K562 (cell line): ENCODE measurements around the gene JUND. TPM values are rescaled to one million over a fixed set of nuclear protein-coding genes. Genes with fewer than 3 reads are reported as not detected.
A peak's percentile ranks its signal among the peaks of the same experiment; 100 is the strongest.

Experiments used
- ATF2 ChIP-seq: sonication (generic); formaldehyde crosslinking; IDR thresholded peaks from 2 replicates; pipeline ENCODE4 v1.8.1; 2022; ENCODE audit warnings: missing genetic modification reagents
- C11orf30 ChIP-seq: fragments of 450-650 bp; IDR thresholded peaks from 2 replicates; pipeline ENCODE4 v1.6.1; 2016; ENCODE audit warnings: low read depth, mild to moderate bottlenecking
- DMBX1 ChIP-seq: fragments of 250-450 bp; sonication (Bioruptor Pico); IDR thresholded peaks from 2 replicates; pipeline ENCODE4 v1.8.0; 2022; ENCODE audit warnings: inconsistent platforms, mild to moderate bottlenecking, moderate library complexity, borderline replicate concordance
- DPF2 ChIP-seq: fragments of 450-650 bp; IDR thresholded peaks from 2 replicates; pipeline ENCODE4 v1.6.1; 2016
- E2F3 ChIP-seq: fragments of 250-450 bp; sonication (Bioruptor Pico); IDR thresholded peaks from 2 replicates; pipeline ENCODE4 v1.4.0; 2020; ENCODE audit warnings: mild to moderate bottlenecking
- HIVEP1 ChIP-seq: fragments of 250-450 bp; sonication (Bioruptor Pico); IDR thresholded peaks from 2 replicates; pipeline ENCODE4 v1.4.0; 2020; ENCODE audit warnings: mild to moderate bottlenecking
- MECOM ChIP-seq: fragments of 250-450 bp; sonication (Bioruptor Pico); IDR thresholded peaks from 2 replicates; pipeline ENCODE4 v1.8.0; 2022; ENCODE audit warnings: inconsistent platforms
- NCOA4 ChIP-seq: fragments of 450-650 bp; IDR thresholded peaks from 2 replicates; pipeline ENCODE4 v1.6.1; 2018; ENCODE audit warnings: mild to moderate bottlenecking; ENCODE audit not compliant: partially characterized antibody
- NRF1 ChIP-seq, 2 experiments: fragments of 450-650 bp; IDR thresholded peaks in 1 of 2; conservative IDR thresholded peaks in 1 of 2; 2 replicates each; pipeline ENCODE4 v1.6.1; 2014; ENCODE audit warnings: mild to moderate bottlenecking in 2 of 2
- PKNOX1 ChIP-seq: fragments of 450-650 bp; IDR thresholded peaks from 2 replicates; pipeline ENCODE4 v1.6.1; 2016
- POLR2A ChIP-seq: fragments of 450-650 bp; conservative IDR thresholded peaks from 2 replicates; pipeline ENCODE4 v1.6.1; 2016
- RBM39 ChIP-seq: fragments of 200-400 bp; formaldehyde crosslinking; optimal IDR thresholded peaks from 2 replicates; pipeline ENCODE3; 2018; ENCODE audit warnings: low read depth, low read length
- SRF ChIP-seq, 2 experiments: fragments of 250-450, 450-650 bp in 1 of 2; sonication (Bioruptor Pico) in 1 of 2; sonication (generic) in 1 of 2; formaldehyde crosslinking; IDR thresholded peaks; 2 replicates each; pipeline versions ENCODE4 v1.5.0 to v1.5.1; 2020 to 2022; ENCODE audit warnings: mild to moderate bottlenecking in 1 of 2, missing genetic modification reagents in 1 of 2
- TCF7L2 ChIP-seq: fragments of 150-350 bp; IDR thresholded peaks from 2 replicates; pipeline ENCODE4 v1.6.1; 2016; ENCODE audit warnings: low read depth, mild to moderate bottlenecking, low read length, moderate library complexity
- ZBTB5 ChIP-seq: fragments of 450-650 bp; IDR thresholded peaks from 2 replicates; pipeline ENCODE4 v1.6.1; 2017; ENCODE audit warnings: antibody characterized with exemption
- ZKSCAN1 ChIP-seq: fragments of 150-350 bp; IDR thresholded peaks from 2 replicates; pipeline ENCODE4 v1.6.1; 2016; ENCODE audit warnings: low read depth, low read length
- ZNF407 ChIP-seq: fragments of 450-650 bp; IDR thresholded peaks from 2 replicates; pipeline ENCODE4 v1.6.1; 2016; ENCODE audit warnings: low read depth
- polyA plus RNA-seq, 8 experiments: library from polyadenylated mRNA; depleted of rRNA in 4 of 8; stranded (reverse) in 5 of 8; unstranded in 3 of 8; fragments of >200 nt; fragmentation: Nextera tagmentation in 2 of 8; fragmentation: Illumina TruSeq in 1 of 8; extraction: Ambion mirVana in 2 of 8; extraction: Trizol in 1 of 8; gene quantifications; 2 replicates each; pipeline versions ENCODE4 v1.2.1 to v1.2.3, GENCODE V29; 2011 to 2014; ENCODE audit warnings: inconsistent platforms in 1 of 8, missing spikeins in 1 of 8
- total RNA-seq, 7 experiments: library from RNA; depleted of rRNA in 6 of 7; stranded (reverse); fragments of >200 nt in 6 of 7; fragmentation: Illumina TruSeq in 2 of 7; extraction: Trizol in 2 of 7; gene quantifications; 2 replicates each; pipeline versions ENCODE4 v1.2.1 to v1.2.3, GENCODE V29; 2011 to 2021; ENCODE audit warnings: low replicate concordance in 1 of 7

Gene JUND
- total and polyA plus RNA-seq, 9 of the 15 experiments (the other 6 are each of a cell fraction or from before 2014, with no cell fraction given): 6.4 to 286 (median 42.3) TPM

- TF ChIP-seq ZNF407 (no peak), POLR2A (no peak; the same call in 1 of the 2 replicates), ATF2 (CRISPR knock-in tag) (no peak), PKNOX1 (no peak), DMBX1 (CRISPR knock-in tag) (no peak), RBM39 (no peak), E2F3 (CRISPR knock-in tag) (no peak), DPF2 (no peak), HIVEP1 (CRISPR knock-in tag) (no peak), ZKSCAN1 (no peak), NRF1 (conservative IDR thresholded peaks at IDR 0.05 in 1 of 2, IDR thresholded peaks at IDR 0.05 in 1 of 2) (peak; percentile 9 to 29; a peak in 1 of 4 replicates), MECOM (no peak), NCOA4 (no peak), SRF (CRISPR knock-in tag; IDR thresholded peaks at IDR 0.05) (0 out of 4 replicates have a peak, but pooled peaks of 1 of the 2 experiments have one; percentile 50), ZBTB5 (no peak), C11orf30 (peak; percentile 79), TCF7L2 (no peak)
These were observed 47.1 kb upstream of the JUND start (continued) for GRCh38 chr19:18328340-18329034.
